VCaP (cell line): ENCODE data around the gene FNDC4.

Experiments
- H3K27ac ChIP-seq: fragments of 450-650 bp; 2 replicates; pipeline ENCODE4 v1.5.1; 2017
- CTCF ChIP-seq: fragments of 450-650 bp; conservative IDR thresholded peaks from 2 replicates; pipeline ENCODE4 v1.5.1; 2017; ENCODE audit warnings: mild to moderate bottlenecking, moderate library complexity

Gene FNDC4

GRCh38 chr2:27489498-27490397 lies 5.3 kb downstream of the FNDC4 start, which contains the start of gene IFT172:
Gene IFT172, minus strand, starts transcription at chr2:27489743. Its CDS starts 90 bp downstream, at chr2:27489653.
- TF ChIP-seq CTCF: no peak
- H3K27ac ChIP-seq: peak within 1 kb of the TSS; percentile 71

GRCh38 chr2:27489118-27489497 lies 5.9 kb downstream of the FNDC4 start:
- TF ChIP-seq CTCF: no peak
- peak overlapping the region; percentile 71 for H3K27ac ChIP-seq

- no peak overlapping the region for H3K27ac ChIP-seq
- no peak for TF ChIP-seq CTCF
Observed at GRCh38 chr2:27485496-27485895, 9.5 kb downstream of the FNDC4 start.

GRCh38 chr2:27471961-27472360 lies 23.0 kb downstream of the FNDC4 start:
- H3K27ac ChIP-seq: no peak overlapping the region
- no peak for TF ChIP-seq CTCF

- no peak overlapping the region for H3K27ac ChIP-seq
- no peak for TF ChIP-seq CTCF
Observed at GRCh38 chr2:27464443-27464842, 30.6 kb downstream of the FNDC4 start.

- H3K27ac ChIP-seq: no peak overlapping the region
- TF ChIP-seq CTCF: no peak
Observed at GRCh38 chr2:27461118-27461517, 33.9 kb downstream of the FNDC4 start.

GRCh38 chr2:27453968-27454367 lies 41.0 kb downstream of the FNDC4 start:
- H3K27ac ChIP-seq: no peak overlapping the region
- TF ChIP-seq CTCF: no peak
